ENCODE results near the gene SNX8. TPM values are rescaled to one million over a fixed set of nuclear protein-coding genes. Genes with fewer than 3 reads are reported as not detected.

The SNX8 gene
- total and polyA plus RNA-seq, 2 of the 13 experiments (the other 11 are each of a cell fraction or from before 2014, with no cell fraction given): 20.6 to 45.2 TPM

DNA sequence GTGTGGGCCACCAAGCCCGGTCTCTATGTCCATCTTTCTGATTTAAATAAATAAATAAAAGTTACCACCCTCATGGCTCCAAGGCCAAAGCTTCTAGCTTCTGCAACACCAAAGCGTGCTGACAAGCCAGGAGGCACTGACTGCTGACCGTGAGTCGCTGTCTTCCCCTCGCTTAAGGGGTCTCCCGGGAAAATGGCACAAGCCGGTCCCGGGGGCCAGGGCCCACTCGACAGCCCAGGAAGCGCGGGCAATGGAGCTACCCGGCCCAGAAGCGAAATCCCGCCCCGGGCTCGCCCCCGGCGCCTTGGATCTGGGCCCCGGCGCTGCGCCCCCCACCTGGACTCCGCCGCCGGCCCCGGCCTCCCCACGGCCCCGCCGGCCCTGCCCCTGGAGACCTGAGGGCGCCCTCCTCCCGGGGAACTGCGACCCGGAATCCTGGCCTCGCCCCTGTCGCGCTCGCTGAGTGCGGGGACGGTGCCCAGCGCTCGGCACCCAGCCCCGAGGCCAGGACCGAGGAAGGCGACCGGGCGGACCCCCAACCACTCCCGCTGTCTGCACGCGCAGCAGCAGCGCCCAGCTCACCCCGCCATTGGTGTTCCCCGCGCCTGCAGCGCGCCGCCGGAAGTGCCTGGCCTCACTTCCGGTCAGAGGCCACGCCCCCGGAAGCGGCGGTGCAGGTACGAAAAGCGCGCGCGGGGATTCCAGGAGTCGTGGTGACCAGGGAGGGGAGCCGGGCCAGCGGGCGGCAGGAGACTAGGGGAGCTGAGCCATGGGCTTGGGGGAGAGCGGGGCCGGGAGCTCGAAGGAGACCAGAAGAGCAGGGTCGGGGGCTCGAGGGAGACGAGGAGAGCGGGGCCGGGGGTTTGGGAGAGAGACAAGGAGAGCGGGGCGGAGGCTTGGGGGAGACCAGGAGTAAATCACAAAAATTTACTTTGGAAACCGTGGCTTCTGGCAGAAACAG, 72.4 kb downstream of the SNX8 start, which contains the start of the genes MRM2 and NUDT1 (continued):
- 0 out of 2 replicates have a peak, but pooled peaks have one; percentile 51 for TF ChIP-seq ZBTB2 (CRISPR knock-in tag; IDR thresholded peaks at IDR 0.05; ENCODE audit: low read depth)
- TF ChIP-seq KDM4B (CRISPR knock-in tag; IDR thresholded peaks at IDR 0.05): no peak
- TF ChIP-seq ZNF276 (CRISPR knock-in tag; IDR thresholded peaks at IDR 0.05; ENCODE audit: low read depth): no peak; the same call in 1 of the 2 replicates
- no peak; the same call in 1 of the 2 replicates for TF ChIP-seq HMG20A (CRISPR knock-in tag; IDR thresholded peaks at IDR 0.05; ENCODE audit: borderline replicate concordance)
- TF ChIP-seq ZMYM4 (CRISPR knock-in tag; IDR thresholded peaks at IDR 0.05): peak; percentile 64; the same call in 1 of the 2 replicates
- TF ChIP-seq, protein P1, sequence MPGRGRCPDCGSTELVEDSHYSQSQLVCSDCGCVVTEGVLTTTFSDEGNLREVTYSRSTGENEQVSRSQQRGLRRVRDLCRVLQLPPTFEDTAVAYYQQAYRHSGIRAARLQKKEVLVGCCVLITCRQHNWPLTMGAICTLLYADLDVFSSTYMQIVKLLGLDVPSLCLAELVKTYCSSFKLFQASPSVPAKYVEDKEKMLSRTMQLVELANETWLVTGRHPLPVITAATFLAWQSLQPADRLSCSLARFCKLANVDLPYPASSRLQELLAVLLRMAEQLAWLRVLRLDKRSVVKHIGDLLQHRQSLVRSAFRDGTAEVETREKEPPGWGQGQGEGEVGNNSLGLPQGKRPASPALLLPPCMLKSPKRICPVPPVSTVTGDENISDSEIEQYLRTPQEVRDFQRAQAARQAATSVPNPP (CRISPR knock-in tag; IDR thresholded peaks at IDR 0.05): 0 out of 2 replicates have a peak, but pooled peaks have one; percentile 13
- no peak for TF ChIP-seq EHMT2 (IDR thresholded peaks at IDR 0.05; ENCODE audit: borderline replicate concordance, low read depth, low read length)
- no peak for TF ChIP-seq E2F2 (CRISPR knock-in tag; IDR thresholded peaks at IDR 0.05; ENCODE audit: borderline replicate concordance)
- TF ChIP-seq, protein P2, sequence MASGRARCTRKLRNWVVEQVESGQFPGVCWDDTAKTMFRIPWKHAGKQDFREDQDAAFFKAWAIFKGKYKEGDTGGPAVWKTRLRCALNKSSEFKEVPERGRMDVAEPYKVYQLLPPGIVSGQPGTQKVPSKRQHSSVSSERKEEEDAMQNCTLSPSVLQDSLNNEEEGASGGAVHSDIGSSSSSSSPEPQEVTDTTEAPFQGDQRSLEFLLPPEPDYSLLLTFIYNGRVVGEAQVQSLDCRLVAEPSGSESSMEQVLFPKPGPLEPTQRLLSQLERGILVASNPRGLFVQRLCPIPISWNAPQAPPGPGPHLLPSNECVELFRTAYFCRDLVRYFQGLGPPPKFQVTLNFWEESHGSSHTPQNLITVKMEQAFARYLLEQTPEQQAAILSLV (CRISPR knock-in tag; IDR thresholded peaks at IDR 0.05; ENCODE audit: borderline replicate concordance): peak; percentile 77
- no peak for TF ChIP-seq ZBTB8A (CRISPR knock-in tag; IDR thresholded peaks at IDR 0.05; ENCODE audit: borderline replicate concordance, low read depth)
- no peak for TF ChIP-seq GTF3A (CRISPR knock-in tag; conservative IDR thresholded peaks at IDR 0.05)
- TF ChIP-seq ZNF552 (CRISPR knock-in tag; IDR thresholded peaks at IDR 0.05; ENCODE audit: borderline replicate concordance): no peak
- TF ChIP-seq ZNF543 (CRISPR knock-in tag; IDR thresholded peaks at IDR 0.05): peak; percentile 53; the same call in 1 of the 2 replicates
- TF ChIP-seq, protein P3, sequence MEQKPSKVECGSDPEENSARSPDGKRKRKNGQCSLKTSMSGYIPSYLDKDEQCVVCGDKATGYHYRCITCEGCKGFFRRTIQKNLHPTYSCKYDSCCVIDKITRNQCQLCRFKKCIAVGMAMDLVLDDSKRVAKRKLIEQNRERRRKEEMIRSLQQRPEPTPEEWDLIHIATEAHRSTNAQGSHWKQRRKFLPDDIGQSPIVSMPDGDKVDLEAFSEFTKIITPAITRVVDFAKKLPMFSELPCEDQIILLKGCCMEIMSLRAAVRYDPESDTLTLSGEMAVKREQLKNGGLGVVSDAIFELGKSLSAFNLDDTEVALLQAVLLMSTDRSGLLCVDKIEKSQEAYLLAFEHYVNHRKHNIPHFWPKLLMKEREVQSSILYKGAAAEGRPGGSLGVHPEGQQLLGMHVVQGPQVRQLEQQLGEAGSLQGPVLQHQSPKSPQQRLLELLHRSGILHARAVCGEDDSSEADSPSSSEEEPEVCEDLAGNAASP (CRISPR knock-in tag; IDR thresholded peaks at IDR 0.05; ENCODE audit: borderline replicate concordance): no peak
- TF ChIP-seq ZNF746 (CRISPR knock-in tag; IDR thresholded peaks at IDR 0.05): no peak
- TF ChIP-seq TBX2 (CRISPR knock-in tag; IDR thresholded peaks at IDR 0.05; ENCODE audit: borderline replicate concordance): peak; percentile 32
- TF ChIP-seq ZNF674 (CRISPR knock-in tag; IDR thresholded peaks at IDR 0.05; ENCODE audit: low read depth): no peak

All from HepG2 (cell line).